ENCODE results near the gene SHC3.

The SHC3 gene

GRCh38 chr9:89054865-89055495 is 123.6 kb downstream of the SHC3 start:
- no peak for TF ChIP-seq GATA3 (IDR thresholded peaks at IDR 0.05; ENCODE audit: low read depth, low read length)
- TF ChIP-seq GATA2 (IDR thresholded peaks at IDR 0.05; ENCODE audit: low read depth, low read length): no peak

GRCh38 chr9:89053301-89053700 is 125.3 kb downstream of the SHC3 start:
- TF ChIP-seq GATA3 (IDR thresholded peaks at IDR 0.05; ENCODE audit: low read depth, low read length) (no peak), GATA2 (IDR thresholded peaks at IDR 0.05; ENCODE audit: low read depth, low read length) (no peak)

GRCh38 chr9:89052470-89053097 is 126.0 kb downstream of the SHC3 start:
- TF ChIP-seq GATA3 (IDR thresholded peaks at IDR 0.05; ENCODE audit: low read depth, low read length): no peak
- TF ChIP-seq GATA2 (IDR thresholded peaks at IDR 0.05; ENCODE audit: low read depth, low read length): no peak

GRCh38 chr9:89051421-89052025 is 127.1 kb downstream of the SHC3 start:
- TF ChIP-seq GATA2 (IDR thresholded peaks at IDR 0.05; ENCODE audit: low read depth, low read length) (no peak), GATA3 (IDR thresholded peaks at IDR 0.05; ENCODE audit: low read depth, low read length) (no peak)

GRCh38 chr9:89049646-89050045 is 129.0 kb downstream of the SHC3 start:
- TF ChIP-seq GATA2 (IDR thresholded peaks at IDR 0.05; ENCODE audit: low read depth, low read length) (no peak), GATA3 (IDR thresholded peaks at IDR 0.05; ENCODE audit: low read depth, low read length) (no peak)

- TF ChIP-seq GATA3 (IDR thresholded peaks at IDR 0.05; ENCODE audit: low read depth, low read length) (no peak), GATA2 (IDR thresholded peaks at IDR 0.05; ENCODE audit: low read depth, low read length) (no peak)
These were observed 130.0 kb downstream of the SHC3 start for GRCh38 chr9:89048616-89049015.

- no peak for TF ChIP-seq GATA2 (IDR thresholded peaks at IDR 0.05; ENCODE audit: low read depth, low read length)
- TF ChIP-seq GATA3 (IDR thresholded peaks at IDR 0.05; ENCODE audit: low read depth, low read length): no peak
These were observed 131.0 kb downstream of the SHC3 start for GRCh38 chr9:89047667-89048066.

- TF ChIP-seq GATA3 (IDR thresholded peaks at IDR 0.05; ENCODE audit: low read depth, low read length): no peak
- no peak for TF ChIP-seq GATA2 (IDR thresholded peaks at IDR 0.05; ENCODE audit: low read depth, low read length)
These were observed 131.8 kb downstream of the SHC3 start for GRCh38 chr9:89046832-89047231.

- TF ChIP-seq GATA3 (IDR thresholded peaks at IDR 0.05; ENCODE audit: low read depth, low read length): no peak
- no peak for TF ChIP-seq GATA2 (IDR thresholded peaks at IDR 0.05; ENCODE audit: low read depth, low read length)
These were observed 133.7 kb downstream of the SHC3 start for GRCh38 chr9:89044881-89045280.

GRCh38 chr9:89044104-89044503 is 134.5 kb downstream of the SHC3 start:
- TF ChIP-seq GATA3 (IDR thresholded peaks at IDR 0.05; ENCODE audit: low read depth, low read length): no peak
- TF ChIP-seq GATA2 (IDR thresholded peaks at IDR 0.05; ENCODE audit: low read depth, low read length): no peak

- no peak for TF ChIP-seq GATA2 (IDR thresholded peaks at IDR 0.05; ENCODE audit: low read depth, low read length)
- TF ChIP-seq GATA3 (IDR thresholded peaks at IDR 0.05; ENCODE audit: low read depth, low read length): no peak
These were observed 135.6 kb downstream of the SHC3 start for GRCh38 chr9:89042984-89043383.

GRCh38 chr9:89039664-89040063 is 139.0 kb downstream of the SHC3 start:
- TF ChIP-seq GATA2 (IDR thresholded peaks at IDR 0.05; ENCODE audit: low read depth, low read length) (no peak), GATA3 (IDR thresholded peaks at IDR 0.05; ENCODE audit: low read depth, low read length) (no peak)

GRCh38 chr9:89039104-89039465 is 139.5 kb downstream of the SHC3 start:
- TF ChIP-seq GATA3 (IDR thresholded peaks at IDR 0.05; ENCODE audit: low read depth, low read length) (no peak), GATA2 (IDR thresholded peaks at IDR 0.05; ENCODE audit: low read depth, low read length) (no peak)

- no peak for TF ChIP-seq GATA3 (IDR thresholded peaks at IDR 0.05; ENCODE audit: low read depth, low read length)
- no peak for TF ChIP-seq GATA2 (IDR thresholded peaks at IDR 0.05; ENCODE audit: low read depth, low read length)
These were observed 140.1 kb downstream of the SHC3 start for GRCh38 chr9:89038382-89039103.
